ENCODE measurements around the gene TMED1. TPM values are rescaled to one million over a fixed set of nuclear protein-coding genes. Genes with fewer than 3 reads are reported as not detected.

The TMED1 gene
- total and polyA plus RNA-seq, 2 of the 13 experiments (the other 11 are each of a cell fraction or from before 2014, with no cell fraction given) = 48.3 to 51.8 TPM

- BruUV-seq (replicated peaks) = no TSS peak
- H3K4me2 ChIP-seq (ENCODE audit: low read depth, low read length) = peak overlapping the region; percentile 87
- intact Hi-C loops (cut with micrococcal nuclease; ENCODE audit: unreplicated experiment) = loop anchor here (10.0 kb wide), 1 partner anchor 53 kb away; the partner anchor contains the start of genes TIMM29 and YIPF2
- no peaks in the 10 kb centered on the region for H3K9me3 ChIP-seq (ENCODE audit: low read length)
- H3K79me2 ChIP-seq (ENCODE audit: insufficient read depth, low read length) = peaks cover 41% of the 10 kb centered on the region
- no peaks in the 10 kb centered on the region for H4K20me1 ChIP-seq (ENCODE audit: insufficient read depth, low read length)
- WGBS (ENCODE audit: low lambda C conversion rate) = 1% methylated on average over 17 of the region's 90 CpGs
- FAIRE-seq (no peak), ATAC-seq (peak; percentile 8), DNase-seq (ENCODE audit: low spot score) (no peak)
- no peaks in the 10 kb centered on the region for H3K27me3 ChIP-seq (ENCODE audit: control insufficient read depth in 1 of 2, insufficient read depth in 2 of 2, low read length in 2 of 2)
- H3K4me3 ChIP-seq (replicated peaks in 1 of 3; ENCODE audit: insufficient read depth in 1 of 3, low read depth in 2 of 3, low read length in 3 of 3) = peak overlapping the region; percentile 85 to 96 (median 87)
- POLR2A ChIA-PET = interaction anchor here (2.4 kb wide), 1 partner anchor 36 kb away, joined by 7 read pairs; the partner anchor contains the start of gene TMED1
- in situ Hi-C loops (cut with HindIII; ENCODE audit: extremely low pct_ligation_motif_present, low pct_unique_long_range_greater_than_20kb) = no loop called here
- peak overlapping the region; percentile 60 for H3K27ac ChIP-seq (ENCODE audit: extremely low read length, insufficient read depth, low read length)
- peak overlapping the region; percentile 82 for H3K9ac ChIP-seq (ENCODE audit: insufficient read depth, low read depth, low read length)
- CTCF ChIA-PET (ENCODE audit: low intra/inter-chr PET ratio, low total read pairs) = no interaction called here
- peaks cover 57% of the 10 kb centered on the region for H3K4me1 ChIP-seq (ENCODE audit: insufficient read depth, low read length)
- peaks cover 0 to 2% of the 10 kb centered on the region in 2 experiments; a peak in 1 of 5 replicates for H3K36me3 ChIP-seq (replicated peaks in 1 of 2; ENCODE audit: control insufficient read depth in 1 of 2, insufficient read depth in 2 of 2, low read length in 2 of 2)
- H2AFZ ChIP-seq (ENCODE audit: low read length) = no peak overlapping the region
- TF ChIP-seq LRRFIP1 (CRISPR knock-in tag; conservative IDR thresholded peaks at IDR 0.05) (no peak), CEBPB (IDR thresholded peaks at IDR 0.05; ENCODE audit: borderline replicate concordance, low read depth, low read length) (no peak), MAZ (IDR thresholded peaks at IDR 0.05; ENCODE audit: borderline replicate concordance, low read depth, low read length) (no peak), MAZ (CRISPR knock-in tag; IDR thresholded peaks at IDR 0.05; ENCODE audit: low read depth) (peak; percentile 59; the same call in 1 of the 2 replicates), ETV5 (CRISPR knock-in tag; IDR thresholded peaks at IDR 0.05; ENCODE audit: borderline replicate concordance) (no peak), XRCC5 (optimal IDR thresholded peaks at IDR 0.05; ENCODE audit: low read length) (no peak), RXRA (CRISPR knock-in tag; IDR thresholded peaks at IDR 0.05) (no peak), NONO (IDR thresholded peaks at IDR 0.05) (no peak), NONO (CRISPR knock-in tag; conservative IDR thresholded peaks at IDR 0.05) (no peak), ZSCAN20 (CRISPR knock-in tag; IDR thresholded peaks at IDR 0.05; ENCODE audit: borderline replicate concordance) (no peak), MLLT10 (CRISPR knock-in tag; IDR thresholded peaks at IDR 0.05) (no peak), ZHX2 (IDR thresholded peaks at IDR 0.05; ENCODE audit: low read depth) (no peak), ZHX2 (CRISPR knock-in tag; IDR thresholded peaks at IDR 0.05; ENCODE audit: borderline replicate concordance) (no peak), ZNF546 (CRISPR knock-in tag; conservative IDR thresholded peaks at IDR 0.05) (no peak), PHF8 (CRISPR knock-in tag; IDR thresholded peaks at IDR 0.05) (peak; percentile 8), ZNF33B (CRISPR knock-in tag; IDR thresholded peaks at IDR 0.05) (no peak), IRX3 (CRISPR knock-in tag; IDR thresholded peaks at IDR 0.05; ENCODE audit: borderline replicate concordance, low read depth) (no peak)
Measured at GRCh38 chr19:10871711-10872545, 35.9 kb upstream of the TMED1 start.
